HS-5 (cell line): Measurements from ENCODE around the gene DRAXIN.
A peak's percentile ranks its signal among the peaks of the same experiment; 100 is the strongest.

Experiments used
- DNase-seq: peaks from one replicate; pipeline ENCODE4 v3.0.0-alpha.2; 2012; ENCODE audit warnings: low read depth

DRAXIN gene

GRCh38 chr1:11691302-11691914, at the start of gene DRAXIN:
TSS of gene DRAXIN (plus strand) at chr1:11691710. CDS start at chr1:11706259, 14,549 bp downstream.
- no peak for DNase-seq

- DNase-seq, result no peak
Measured at GRCh38 chr1:11641776-11642305, 49.7 kb upstream of the DRAXIN start.

DNA sequence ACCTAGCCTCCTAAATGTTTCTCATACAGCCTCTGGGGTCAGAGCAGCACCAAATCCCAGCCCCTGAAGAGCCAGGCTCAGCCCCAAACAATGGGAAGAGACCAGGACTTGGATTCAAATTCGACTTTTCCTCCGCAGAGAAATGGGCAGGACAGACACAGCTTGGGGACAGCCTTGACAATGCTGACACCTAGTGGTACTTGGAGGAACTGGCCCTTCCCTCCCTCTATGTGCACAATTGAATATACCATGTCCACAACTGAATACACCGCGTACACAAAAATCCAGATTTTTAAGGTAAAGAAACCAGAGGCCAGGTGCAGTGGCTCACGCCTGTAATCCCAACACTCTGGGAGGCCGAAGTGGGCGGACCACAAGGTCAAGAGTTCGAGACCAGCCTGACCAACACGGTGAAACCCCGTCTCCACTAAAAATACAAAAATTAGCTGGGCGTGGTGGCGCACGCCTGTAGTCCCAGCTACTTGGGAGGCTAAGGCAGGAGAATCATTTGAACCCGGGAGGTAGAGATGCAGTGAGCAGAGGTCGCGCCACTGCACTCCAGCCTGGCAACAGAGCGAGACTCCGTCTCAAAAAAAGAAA, 49.0 kb upstream of the DRAXIN start:
- peak; percentile 32 for DNase-seq

- DNase-seq, result no peak
Measured at GRCh38 chr1:11643782-11644181, 47.7 kb upstream of the DRAXIN start.

- no peak for DNase-seq
Measured at GRCh38 chr1:11645270-11645669, 46.2 kb upstream of the DRAXIN start.

DNA sequence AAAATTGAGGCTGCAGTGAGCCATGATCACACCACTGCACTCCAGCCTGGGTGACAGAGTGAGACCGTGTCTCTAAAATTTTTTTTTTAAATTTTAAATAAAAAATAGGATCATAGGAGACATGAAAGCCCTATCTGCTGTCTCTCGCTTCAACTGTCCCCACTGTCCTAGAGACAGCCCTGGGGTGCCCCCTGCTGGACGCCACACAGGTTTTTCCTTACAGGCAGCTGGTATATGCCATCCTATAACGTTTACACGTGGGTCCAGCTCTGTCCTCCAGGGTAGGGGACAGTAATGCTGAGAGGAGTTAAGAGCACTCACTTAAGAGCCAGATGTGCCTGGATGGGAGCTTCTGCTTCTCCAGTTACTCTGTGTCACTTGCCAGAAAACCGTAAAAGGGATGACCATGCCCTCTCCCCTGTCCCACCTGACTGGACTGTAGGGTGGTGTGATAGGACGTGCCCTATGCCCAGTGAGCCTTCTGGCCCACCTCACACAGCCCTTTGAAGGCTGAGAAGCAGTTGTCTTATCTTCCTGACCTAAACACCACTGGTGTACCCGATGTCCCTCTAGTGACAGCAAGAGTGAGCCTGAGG, 45.7 kb upstream of the DRAXIN start:
- peak; percentile 19 for DNase-seq

- DNase-seq, result no peak
Measured at GRCh38 chr1:11646317-11646716, 45.2 kb upstream of the DRAXIN start.

GRCh38 chr1:11647333-11647732, 44.2 kb upstream of the DRAXIN start:
- no peak for DNase-seq

DNA sequence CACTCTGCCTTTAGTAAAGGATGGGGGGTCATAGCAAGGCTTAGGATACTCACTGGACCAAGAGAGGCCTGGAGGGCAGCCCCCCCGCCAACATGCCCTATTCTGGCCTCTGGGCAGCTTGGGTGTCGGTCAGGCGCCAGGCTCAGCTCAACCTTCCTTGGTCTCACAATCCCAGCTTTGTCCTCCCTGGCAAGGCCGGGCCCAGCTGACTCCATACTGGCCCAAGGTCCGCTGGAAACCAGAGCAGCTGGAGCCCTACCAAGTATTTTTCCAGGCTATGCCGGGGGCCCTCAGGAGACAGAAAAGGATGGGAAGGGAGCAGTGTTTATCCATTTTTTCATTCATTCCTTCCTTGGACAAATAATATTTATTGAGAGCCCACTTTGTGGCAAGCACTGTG, 43.5 kb upstream of the DRAXIN start:
- no peak for DNase-seq

- DNase-seq, result no peak
Measured at GRCh38 chr1:11648732-11649158, 42.8 kb upstream of the DRAXIN start.

DNA sequence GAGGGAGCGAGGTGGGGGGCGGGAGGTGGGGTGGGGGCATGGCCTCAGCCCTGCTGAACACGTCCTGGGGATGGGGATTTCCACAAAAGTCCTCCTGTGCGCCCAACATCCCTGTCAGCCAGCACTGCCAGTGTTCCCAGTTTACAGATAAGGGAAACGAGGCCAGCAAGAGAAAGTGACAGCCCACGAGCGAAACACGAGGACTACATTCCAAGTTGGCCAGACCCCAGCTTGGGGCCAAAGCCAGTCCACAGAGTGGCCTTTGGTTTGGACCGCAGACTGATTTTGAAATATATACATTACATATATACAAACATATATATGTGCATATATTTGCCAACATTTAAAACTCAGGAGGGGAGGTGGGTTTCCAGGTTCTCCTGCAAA, 42.3 kb upstream of the DRAXIN start:
- DNase-seq, result no peak

GRCh38 chr1:11649624-11650330, 41.7 kb upstream of the DRAXIN start:
- no peak for DNase-seq

DNA sequence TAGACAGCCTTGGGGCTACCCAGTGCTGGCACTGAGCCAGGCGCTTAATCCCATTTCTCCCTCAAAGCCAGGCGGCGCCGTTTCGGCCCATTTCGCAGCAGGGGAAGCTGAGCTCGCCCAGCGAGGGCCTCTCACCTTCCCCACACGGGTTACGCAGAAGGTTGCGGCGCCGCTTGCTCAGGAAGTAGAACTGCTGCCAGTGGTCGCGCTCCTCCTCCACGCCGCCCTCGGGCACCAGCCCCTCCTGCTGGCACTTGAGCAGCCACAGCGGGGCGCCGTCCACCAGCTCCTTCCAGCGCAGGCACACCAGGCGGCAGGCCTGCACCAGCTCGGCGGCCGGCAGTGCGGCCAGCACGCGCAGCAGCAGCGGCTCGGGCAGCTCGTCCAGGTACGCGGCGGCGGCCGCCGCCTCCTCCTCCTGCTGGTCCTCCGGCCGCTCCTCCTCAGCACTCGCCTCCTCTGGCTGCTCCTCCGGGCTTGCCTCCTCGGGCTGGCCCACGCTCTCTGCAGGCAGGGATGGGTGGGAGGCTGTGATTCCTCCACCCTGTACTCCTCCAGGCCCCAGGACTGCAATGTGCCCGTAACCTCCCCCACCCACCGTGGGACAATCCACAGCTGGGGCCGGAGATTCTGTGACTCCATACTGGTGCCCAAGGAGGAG, 41.0 kb upstream of the DRAXIN start:
- DNase-seq, result no peak

GRCh38 chr1:11651017-11651416, 40.5 kb upstream of the DRAXIN start:
- DNase-seq, result no peak

GRCh38 chr1:11652203-11652780, 39.2 kb upstream of the DRAXIN start:
- DNase-seq, result no peak

DNA sequence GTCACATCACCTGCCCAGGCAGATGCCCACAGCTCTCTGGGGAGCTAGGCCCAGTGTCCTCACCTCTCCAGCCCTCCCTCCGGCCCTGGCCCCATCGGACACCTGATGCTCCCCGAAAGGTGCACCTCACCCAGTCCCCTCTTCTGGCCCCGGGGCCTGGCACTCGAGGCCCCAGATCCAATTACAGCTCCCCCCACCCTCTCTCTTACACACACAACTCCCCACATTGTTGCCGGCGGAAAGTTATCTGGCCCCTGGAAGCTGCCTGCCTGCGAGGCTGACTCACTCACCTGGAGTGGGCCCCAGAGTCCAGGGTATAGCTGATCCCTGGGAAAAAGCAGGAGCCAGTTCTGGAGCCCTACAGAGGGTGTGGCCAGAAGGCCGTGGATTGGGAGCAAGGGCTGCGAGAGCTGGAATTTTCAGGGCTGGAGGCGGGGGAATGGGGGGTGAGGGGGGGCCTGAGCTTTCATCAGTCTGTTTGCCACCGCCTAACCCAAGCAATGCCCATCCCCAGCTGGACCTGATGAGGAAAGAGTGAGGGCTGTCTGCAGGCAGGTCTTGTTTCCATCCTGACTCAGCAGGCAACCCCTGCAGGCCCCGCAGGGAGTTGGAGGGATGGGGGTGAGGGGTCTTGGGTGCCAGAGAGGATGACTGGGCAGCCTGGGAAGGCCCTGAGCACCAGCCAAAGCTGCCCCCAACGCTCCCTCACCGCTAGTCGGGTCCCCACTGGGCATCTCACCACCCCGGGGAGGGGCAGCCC, 38.2 kb upstream of the DRAXIN start:
- no peak for DNase-seq

DNA sequence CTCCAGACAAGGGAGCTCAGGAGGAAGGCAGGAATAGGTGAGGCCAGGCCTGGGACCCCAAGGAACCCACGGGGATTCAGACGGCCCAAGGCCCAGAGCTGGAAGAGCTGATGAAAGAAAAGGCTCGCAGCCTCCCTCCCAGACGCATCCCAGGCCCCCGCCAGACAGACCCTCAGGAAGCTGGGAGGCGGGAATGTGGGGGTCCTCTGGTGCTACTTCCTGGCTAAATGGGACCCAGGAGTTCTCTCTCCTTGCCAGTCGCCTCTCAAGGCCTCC, 37.7 kb upstream of the DRAXIN start:
- no peak for DNase-seq

DNA sequence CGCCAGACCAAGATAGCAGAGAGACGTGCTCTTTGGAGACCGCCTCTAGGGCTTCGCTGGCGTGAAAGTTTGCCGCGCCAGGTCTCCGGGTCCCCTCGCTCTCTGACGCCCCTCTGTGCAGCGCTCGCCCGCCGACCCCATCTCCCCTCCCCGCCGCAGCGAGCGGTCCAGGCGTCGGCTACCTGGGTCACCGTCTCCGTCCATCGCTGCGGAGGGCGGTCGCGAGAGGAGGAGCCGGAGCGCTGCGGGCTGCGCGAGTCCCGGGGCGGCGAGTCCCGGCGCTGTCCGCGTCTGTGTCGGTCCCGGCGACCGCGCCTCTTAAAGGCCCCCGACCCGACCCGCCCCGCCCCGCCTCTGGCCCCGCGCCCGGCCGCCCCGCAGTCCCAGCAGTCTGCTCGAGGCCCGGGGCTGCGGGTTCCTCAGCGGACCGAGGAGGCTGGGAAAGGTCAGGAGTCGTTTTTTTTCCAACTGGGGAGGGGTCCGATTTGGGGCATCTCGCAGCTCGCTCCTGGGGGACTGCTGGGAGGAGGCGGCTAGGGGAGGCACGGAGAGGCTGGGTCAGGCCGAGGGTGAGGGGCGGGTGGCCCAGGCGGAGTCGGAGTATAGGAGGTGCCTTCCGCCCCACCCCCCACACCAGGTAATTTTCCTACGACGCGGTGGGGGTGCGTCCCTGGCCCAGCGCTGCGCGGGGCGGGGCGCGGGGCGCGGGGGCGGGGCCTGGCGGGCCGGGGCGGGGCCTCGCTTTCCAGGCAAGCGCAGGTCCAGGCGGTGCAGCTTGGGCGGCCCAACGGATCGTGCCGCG, 37.2 kb upstream of the DRAXIN start, which contains the start of the genes FBXO2 and FBXO44:
FBXO2 (minus strand) TSS at position 293 of the 802 bp plus-strand sequence; CDS start at position 204, 89 bp downstream.
FBXO44 (plus strand) TSS at position 741 of the 802 bp plus-strand sequence. CDS start 959 bp downstream, outside the sequence.
- no peak for DNase-seq

DNA sequence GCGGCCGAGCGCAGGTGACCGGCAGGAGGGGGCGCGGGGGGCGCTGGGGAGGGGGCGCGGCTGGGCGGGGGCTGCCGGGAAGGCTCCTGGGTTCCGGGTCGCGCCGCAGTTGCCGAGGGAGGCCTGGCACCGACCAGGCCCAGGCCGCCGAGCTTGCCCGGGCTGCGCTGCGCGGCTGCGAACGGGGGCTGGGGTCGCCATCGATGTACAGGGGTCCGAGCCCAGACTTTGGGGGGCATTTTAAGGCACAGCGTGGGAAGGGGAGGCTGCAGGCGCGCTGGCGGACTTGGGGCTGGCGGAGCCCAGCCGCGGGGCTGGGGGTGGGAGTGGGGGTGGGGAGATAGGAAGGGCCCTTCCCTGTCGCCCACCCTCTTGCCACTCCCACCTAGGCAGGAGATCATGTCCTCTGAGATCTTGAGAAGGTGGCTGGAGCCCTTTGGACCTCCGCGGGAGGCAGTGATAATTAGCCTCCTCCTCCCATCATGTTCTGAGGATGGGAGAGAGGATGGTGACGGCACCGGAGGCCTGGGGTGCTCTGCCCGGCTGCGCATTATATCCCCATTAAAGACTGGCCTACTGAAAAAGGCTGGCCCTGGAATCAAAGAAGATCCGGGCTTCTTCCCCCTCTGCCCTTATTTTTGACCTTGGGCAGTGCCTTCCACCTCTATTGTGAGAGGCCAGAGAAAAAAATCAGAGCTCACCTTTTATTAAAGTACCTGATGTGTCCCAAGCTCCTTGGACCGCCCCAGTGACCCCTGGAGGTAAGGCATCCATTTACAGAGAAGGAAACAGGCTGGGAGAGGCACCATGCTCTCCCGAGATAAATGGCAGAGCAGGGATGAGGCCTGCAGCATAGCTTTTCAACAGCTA, 36.3 kb upstream of the DRAXIN start:
- no peak for DNase-seq
